ENCODE results near the gene OR4C15.

OR4C15 gene

DNA sequence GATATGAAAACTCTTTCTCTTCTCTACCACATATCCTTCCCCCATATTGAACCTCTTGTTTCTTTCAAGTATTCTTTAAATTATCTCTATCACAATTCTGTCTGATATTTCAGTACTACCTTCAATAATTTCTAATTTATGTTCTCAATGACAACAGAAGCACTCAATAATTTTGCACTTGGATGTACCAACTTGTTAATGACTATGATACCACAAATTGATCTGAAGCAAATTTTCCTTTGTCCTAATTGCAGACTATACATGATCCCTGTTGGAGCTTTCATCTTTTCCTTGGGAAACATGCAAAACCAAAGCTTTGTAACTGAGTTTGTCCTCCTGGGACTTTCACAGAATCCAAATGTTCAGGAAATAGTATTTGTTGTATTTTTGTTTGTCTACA, at the start of gene OR4C15:
Gene OR4C15 (plus strand): TSS at position 301 of the 400 bp plus-strand sequence. CDS start 0 bp downstream, at position 301.
- DNase-seq (ENCODE audit: low read depth in 4 of 4, low spot score in 1 of 4), result no peak

DNA sequence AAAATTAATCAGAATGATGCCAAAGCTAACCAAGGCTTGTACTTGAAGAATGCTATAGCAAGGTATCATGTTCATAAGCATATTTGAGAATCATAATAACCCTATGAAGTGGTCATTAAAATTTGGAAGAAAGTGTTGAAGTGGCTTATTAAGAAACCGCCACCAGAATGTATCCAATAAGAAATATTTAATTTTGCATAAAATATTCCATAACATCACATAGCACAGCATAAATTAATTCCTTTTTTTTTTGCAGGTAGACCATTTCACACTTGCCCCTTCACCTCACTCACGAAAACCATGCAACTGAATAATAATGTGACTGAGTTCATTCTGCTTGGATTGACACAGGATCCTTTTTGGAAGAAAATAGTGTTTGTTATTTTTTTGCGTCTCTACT, 17.6 kb downstream of the OR4C15 start, which contains the start of gene OR4C16:
Gene OR4C16 (plus strand): TSS at position 301 of the 400 bp plus-strand sequence. CDS start 0 bp downstream, at position 301.
- no peak for DNase-seq (ENCODE audit: low read depth in 4 of 4, low spot score in 1 of 4)

DNA sequence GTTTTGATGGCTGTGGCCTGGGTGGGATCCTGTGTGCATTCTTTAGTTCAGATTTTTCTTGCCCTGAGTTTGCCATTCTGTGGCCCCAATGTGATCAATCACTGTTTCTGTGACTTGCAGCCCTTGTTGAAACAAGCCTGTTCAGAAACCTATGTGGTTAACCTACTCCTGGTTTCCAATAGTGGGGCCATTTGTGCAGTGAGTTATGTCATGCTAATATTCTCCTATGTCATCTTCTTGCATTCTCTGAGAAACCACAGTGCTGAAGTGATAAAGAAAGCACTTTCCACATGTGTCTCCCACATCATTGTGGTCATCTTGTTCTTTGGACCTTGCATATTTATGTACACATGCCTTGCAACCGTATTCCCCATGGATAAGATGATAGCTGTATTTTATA, 18.3 kb downstream of the OR4C15 start:
- DNase-seq (ENCODE audit: low read depth in 4 of 4, low spot score in 1 of 4), result no peak
